H1 (cell line): Measurements from ENCODE around the gene PKMYT1. TPM values are rescaled to one million over a fixed set of nuclear protein-coding genes. Genes with fewer than 3 reads are reported as not detected.

ENCODE experiments used
- CTCF ChIA-PET: fragments of 300-600 bp; sonication (Branson Sonifier 250); formaldehyde crosslinking; loops from one replicate; lab custom pipeline; 2021; ENCODE audit not compliant: partially characterized antibody; lab: Charles Lee
- POLR2A ChIA-PET: fragments of 300-600 bp; sonication (Branson Sonifier 250); formaldehyde crosslinking; loops from one replicate; lab custom pipeline; 2021; ENCODE audit warnings: inconsistent platforms; ENCODE audit not compliant: partially characterized antibody; lab: Charles Lee
- DNase-seq, 2 experiments: peaks; one replicate each; pipeline versions ENCODE4 v3.0.0 to v3.0.0-alpha.2; 2010 to 2022; ENCODE audit warnings: low spot score in 2 of 2, low read depth in 1 of 2, mixed read lengths in 1 of 2
- FAIRE-seq: peaks from 2 replicates; lab custom pipeline; 2011; peaks lifted over from hg19 to GRCh38; lab: Jason Lieb, UNC
- H2AFZ ChIP-seq: 2 replicates; pipeline ENCODE4 v1.8.1; 2012; ENCODE audit warnings: low read length, inconsistent platforms
- H2AK5ac ChIP-seq: 2 replicates; pipeline ENCODE4 v1.6.1; 2013; ENCODE audit warnings: low read depth, low read length
- H2BK120ac ChIP-seq: replicated peaks from 2 replicates; pipeline ENCODE3; 2013; ENCODE audit warnings: low read depth, low read length, inconsistent platforms
- H2BK12ac ChIP-seq: 2 replicates; pipeline ENCODE4 v1.6.1; 2013; ENCODE audit warnings: low read depth, low read length
- H2BK15ac ChIP-seq: 2 replicates; pipeline ENCODE4 v1.6.1; 2013; ENCODE audit warnings: low read length
- H2BK20ac ChIP-seq: 2 replicates; pipeline ENCODE4 v1.6.1; 2013; ENCODE audit warnings: low read length
- H2BK5ac ChIP-seq: 2 replicates; pipeline ENCODE4 v1.6.1; 2013; ENCODE audit warnings: low read depth, low read length
- H3K14ac ChIP-seq: 2 replicates; pipeline ENCODE4 v1.6.1; 2013; ENCODE audit warnings: inconsistent platforms; ENCODE audit not compliant: insufficient read length
- H3K18ac ChIP-seq: 2 replicates; pipeline ENCODE4 v1.6.1; 2013; ENCODE audit warnings: low read length; ENCODE audit errors: extremely low read depth
- H3K23ac ChIP-seq: 2 replicates; pipeline ENCODE4 v1.6.1; 2013; ENCODE audit warnings: inconsistent platforms; ENCODE audit not compliant: insufficient read length
- H3K23me2 ChIP-seq: 2 replicates; pipeline ENCODE4 v1.6.1; 2013; ENCODE audit warnings: low read depth, low read length
- H3K27ac ChIP-seq: 2 replicates; pipeline ENCODE4 v1.6.1; 2011; ENCODE audit warnings: low read depth, low read length, inconsistent platforms
- H3K27me3 ChIP-seq, 4 experiments: replicated peaks in 1 of 4; 1 replicate in 1 of 4; 2 replicates in 3 of 4; pipeline versions ENCODE4 v1.6.1 to v1.8.1; 2011 to 2013; ENCODE audit warnings: low read length in 3 of 4, mild to moderate bottlenecking in 3 of 4, inconsistent platforms in 2 of 4, mixed read lengths in 2 of 4, moderate library complexity in 1 of 4; ENCODE audit not compliant: control insufficient read depth in 3 of 4, insufficient read depth in 3 of 4; ENCODE audit errors: extremely low read depth in 1 of 4
- H3K36me3 ChIP-seq, 4 experiments: 2 replicates each; pipeline versions ENCODE4 v1.6.1 to v1.8.1; 2011 to 2013; ENCODE audit warnings: mild to moderate bottlenecking in 4 of 4, low read length in 3 of 4, moderate library complexity in 2 of 4, control low read depth in 1 of 4, inconsistent platforms in 1 of 4; ENCODE audit not compliant: insufficient read depth in 4 of 4, control insufficient read depth in 2 of 4
- H3K4ac ChIP-seq: replicated peaks from 2 replicates; pipeline ENCODE3; 2013; ENCODE audit warnings: low read length, low read depth, mixed read lengths, inconsistent platforms; ENCODE audit not compliant: insufficient read length
- H3K4me1 ChIP-seq, 4 experiments: replicated peaks in 1 of 4; 1 replicate in 1 of 4; 2 replicates in 3 of 4; pipeline versions ENCODE4 v1.6.1 to v1.8.1; 2011 to 2013; ENCODE audit warnings: low read length in 3 of 4, inconsistent platforms in 2 of 4, mixed read lengths in 1 of 4; ENCODE audit not compliant: insufficient read depth in 4 of 4, control insufficient read depth in 3 of 4
- H3K4me2 ChIP-seq, 2 experiments: 2 replicates each; pipeline versions ENCODE4 v1.6.1 to v1.8.1; 2011 to 2013; ENCODE audit warnings: low read depth in 2 of 2, low read length in 2 of 2, control low read depth in 1 of 2, inconsistent platforms in 1 of 2, mild to moderate bottlenecking in 1 of 2; ENCODE audit not compliant: insufficient read depth in 1 of 2
- H3K4me3 ChIP-seq, 4 experiments: fragments of 200-600, 300-600 bp in 1 of 4; sonication (generic), shearing (Covaris generic), sonication (Bioruptor Twin) in 1 of 4; 2 replicates each; pipeline versions ENCODE4 v1.5.1 to v1.8.1; 2011 to 2016; ENCODE audit warnings: low read length in 4 of 4, low read depth in 3 of 4, control low read depth in 2 of 4, inconsistent platforms in 2 of 4, mild to moderate bottlenecking in 2 of 4, mixed read lengths in 1 of 4, moderate library complexity in 1 of 4; ENCODE audit not compliant: insufficient read depth in 2 of 4; ENCODE audit errors: extremely low read depth in 1 of 4
- H3K56ac ChIP-seq: replicated peaks from 2 replicates; pipeline ENCODE3; 2013; ENCODE audit warnings: low read depth, mild to moderate bottlenecking, mixed read lengths, low read length, inconsistent platforms; ENCODE audit not compliant: insufficient read length
- H3K79me1 ChIP-seq: 2 replicates; pipeline ENCODE4 v1.6.1; 2013; ENCODE audit warnings: low read depth, low read length, control low read depth
- H3K79me2 ChIP-seq, 2 experiments: 2 replicates each; pipeline versions ENCODE4 v1.6.1 to v1.8.1; 2012 to 2013; ENCODE audit warnings: low read length in 2 of 2, mild to moderate bottlenecking in 2 of 2, inconsistent platforms in 1 of 2; ENCODE audit not compliant: insufficient read depth in 2 of 2, control insufficient read depth in 1 of 2
- H3K9ac ChIP-seq, 4 experiments: replicated peaks in 1 of 4; 1 replicate in 1 of 4; 2 replicates in 3 of 4; pipeline versions ENCODE4 v1.6.1 to v1.8.1; 2011 to 2013; ENCODE audit warnings: low read depth in 3 of 4, low read length in 3 of 4, control low read depth in 2 of 4, mild to moderate bottlenecking in 2 of 4, moderate library complexity in 2 of 4, inconsistent platforms in 1 of 4; ENCODE audit errors: extremely low read depth in 1 of 4
- H3K9me3 ChIP-seq, 2 experiments: 2 replicates each; pipeline versions ENCODE4 v1.6.1 to v1.8.1; 2012 to 2013; ENCODE audit warnings: mild to moderate bottlenecking in 2 of 2, moderate library complexity in 2 of 2, control low read depth in 1 of 2, inconsistent platforms in 1 of 2, low read depth in 1 of 2, low read length in 1 of 2, mixed read lengths in 1 of 2; ENCODE audit not compliant: insufficient read depth in 2 of 2
- H4K20me1 ChIP-seq, 2 experiments: replicated peaks in 1 of 2; 2 replicates each; pipeline versions ENCODE3 to v1.8.1; 2011 to 2013; ENCODE audit warnings: inconsistent platforms in 2 of 2, low read length in 2 of 2, mild to moderate bottlenecking in 1 of 2; ENCODE audit not compliant: insufficient read depth in 2 of 2, control insufficient read depth in 1 of 2
- H4K5ac ChIP-seq: 2 replicates; pipeline ENCODE4 v1.6.1; 2013; ENCODE audit warnings: low read length, low read depth, mixed read lengths, inconsistent platforms; ENCODE audit not compliant: insufficient read length
- H4K8ac ChIP-seq: 2 replicates; pipeline ENCODE4 v1.8.0; 2013; ENCODE audit warnings: mild to moderate bottlenecking, moderate library complexity, low read length, inconsistent platforms; ENCODE audit not compliant: insufficient read depth; ENCODE audit errors: extremely low read depth
- H4K91ac ChIP-seq: replicated peaks from 2 replicates; pipeline ENCODE3; 2013; ENCODE audit warnings: low read length, mixed read lengths, inconsistent platforms; ENCODE audit not compliant: insufficient read length
- CTBP2 ChIP-seq: IDR thresholded peaks from 2 replicates; pipeline ENCODE4 v1.7.0; 2011; ENCODE audit warnings: borderline replicate concordance, mild to moderate bottlenecking, moderate library complexity, mixed read lengths, low read length; ENCODE audit not compliant: insufficient read depth, insufficient read length
- FOSL1 ChIP-seq: IDR thresholded peaks from 2 replicates; pipeline ENCODE4 v1.6.1; 2011; ENCODE audit warnings: mild to moderate bottlenecking, low read depth, low read length, moderate library complexity; ENCODE audit not compliant: insufficient read depth
- GTF2F1 ChIP-seq: IDR thresholded peaks from 2 replicates; pipeline ENCODE4 v1.6.1; 2012; ENCODE audit warnings: low read depth, low read length, improper control_type of control experiment, borderline replicate concordance
- RAD21 ChIP-seq, 2 experiments: IDR thresholded peaks in 1 of 2; conservative IDR thresholded peaks in 1 of 2; 2 replicates each; pipeline ENCODE4 v1.6.1; 2011; ENCODE audit warnings: low read depth in 2 of 2, low read length in 2 of 2, improper control_type of control experiment in 1 of 2, inconsistent platforms in 1 of 2, mild to moderate bottlenecking in 1 of 2, moderate library complexity in 1 of 2
- RXRA ChIP-seq: IDR thresholded peaks from 2 replicates; pipeline ENCODE4 v1.6.1; 2011; ENCODE audit warnings: low read depth, mild to moderate bottlenecking, low read length, moderate library complexity; ENCODE audit not compliant: insufficient read depth
- SIN3A ChIP-seq, 2 experiments: IDR thresholded peaks in 1 of 2; conservative IDR thresholded peaks in 1 of 2; 2 replicates each; pipeline ENCODE4 v1.6.1; 2011 to 2012; ENCODE audit warnings: low read length in 2 of 2, improper control_type of control experiment in 1 of 2, low read depth in 1 of 2, mild to moderate bottlenecking in 1 of 2
- SUZ12 ChIP-seq: fragments of 200-600 bp; sonication (generic); IDR thresholded peaks from 2 replicates; pipeline ENCODE4 v1.6.1; 2012; ENCODE audit warnings: mild to moderate bottlenecking, inconsistent platforms, low read length, moderate library complexity, mixed read lengths
- TAF7 ChIP-seq: optimal IDR thresholded peaks from 2 replicates; pipeline ENCODE3; 2011; ENCODE audit warnings: low read depth, mild to moderate bottlenecking, inconsistent platforms, low read length, moderate library complexity, borderline replicate concordance
- WGBS, 2 experiments: shearing (Covaris generic) in 1 of 2; methylation state at CpG; one replicate each; pipeline versions ENCODE4 v1.1.6 to v1.1.7; 2013 to 2015; ENCODE audit warnings: low lambda C conversion rate in 2 of 2, mixed read lengths in 2 of 2, inconsistent platforms in 1 of 2, low coverage in 1 of 2, missing lambda C conversion rate in 1 of 2; ENCODE audit not compliant: insufficient replicate concordance in 2 of 2, insufficient coverage in 1 of 2, insufficient read length in 1 of 2; ENCODE audit errors: extremely low coverage in 1 of 2, missing lambda C conversion rate in 1 of 2; 5-methylcytosine and 5-hydroxymethylcytosine counted together
- polyA plus RNA-seq, 7 experiments: library from polyadenylated mRNA; depleted of rRNA in 3 of 7; stranded (reverse) in 5 of 7; unstranded in 2 of 7; fragments of >200 nt in 5 of 7; fragments of 200-250 nt in 2 of 7; gene quantifications; 1 replicate in 5 of 7; 2 replicates in 1 of 7; 4 replicates in 1 of 7; pipeline versions ENCODE4 v1.2.1 to v1.2.3, GENCODE V29; 2011 to 2013; ENCODE audit warnings: missing spikeins in 2 of 7, mixed read lengths in 2 of 7
- total RNA-seq: library from RNA; stranded (reverse); fragmentation: NEBNext Ultra II Directional; extraction: Animal tissue kit (Norgen Biotek cat#: 25700); gene quantifications from 2 replicates; pipeline ENCODE4 v1.2.1, GENCODE V29; 2021

PKMYT1 gene
- total and polyA plus RNA-seq, 2 of the 8 experiments (the other 6 are each of a cell fraction or from before 2014, with no cell fraction given): 74.7 to 85.2 TPM

- Histone ChIP-seq H3K23me2 (no peaks in the 10 kb centered on the region; the same call in 1 of the 2 replicates), H3K56ac (no peak overlapping the region), H2BK12ac (no peak overlapping the region), H3K27me3 (no peaks in the 10 kb centered on the region), H2BK20ac (no peak overlapping the region), H4K5ac (no peak overlapping the region), H3K79me1 (0 out of 2 replicates have a peak, but pooled peaks cover 3% of the 10 kb centered on the region), H2AK5ac (no peak overlapping the region), H4K8ac (no peak overlapping the region), H3K4me3 (no peak overlapping the region), H3K4me1 (peaks cover 3 to 9% (median 6%) of the 10 kb centered on the region in 4 experiments), H3K36me3 (peaks cover 0 to 6% (median 2%) of the 10 kb centered on the region in 4 experiments; a peak in 2 of 8 replicates), H2BK120ac (no peak overlapping the region), H4K20me1 (no peaks in the 10 kb centered on the region), H2BK5ac (no peak overlapping the region), H3K27ac (no peak overlapping the region), H3K4me2 (no peak overlapping the region), H3K14ac (no peak overlapping the region), H3K23ac (no peak overlapping the region), H3K9me3 (no peaks in the 10 kb centered on the region), H3K18ac (no peak overlapping the region), H2BK15ac (no peak overlapping the region), H3K9ac (no peak overlapping the region), H3K79me2 (no peaks in the 10 kb centered on the region), H4K91ac (no peak overlapping the region), H2AFZ (no peak overlapping the region), H3K4ac (no peak overlapping the region)
- DNase-seq (no peak), FAIRE-seq (no peak)
- TF ChIP-seq FOSL1 (no peak), SIN3A (conservative IDR thresholded peaks at IDR 0.05 in 1 of 2, IDR thresholded peaks at IDR 0.05 in 1 of 2; ENCODE audit: low read depth in 1 of 2, low read length in 2 of 2) (no peak), SUZ12 (no peak), GTF2F1 (no peak), RAD21 (IDR thresholded peaks at IDR 0.05 in 1 of 2, conservative IDR thresholded peaks at IDR 0.05 in 1 of 2; ENCODE audit: low read depth in 2 of 2, low read length in 2 of 2) (no peak), TAF7 (no peak), CTBP2 (no peak), RXRA (no peak)
- POLR2A ChIA-PET: interaction anchor here (1.0 to 1.8 kb wide), 3 partner anchors 10 to 158 kb away, joined by 3 to 5 read pairs (median 3); no protein-coding TSS in a partner anchor
- 96% methylated on average over 15 of the region's 15 CpGs; no CpG with 5 or more reads in 1 of the 2 experiments for WGBS, 2 experiments
- CTCF ChIA-PET: interaction anchor here (0.6 to 4.3 kb wide), 9 partner anchors 7 to 119 kb away, joined by 3 to 15 read pairs (median 3); no protein-coding TSS in a partner anchor
Observed at GRCh38 chr16:2930236-2930635, 50.0 kb downstream of the PKMYT1 start.
